HG02885 (cell line): Measurements from ENCODE around the gene DIO1.
"Not testable (repeated sequence)": the region's sequence is repeated elsewhere in the genome, so short reads cannot be mapped to it uniquely, and the experiment has no call there.

Experiments used
- ATAC-seq: cut with Tn5 transposase; IDR thresholded peaks from one replicate; pipeline ENCODE4 v1.9.1; 2021; ENCODE audit warnings: mild to moderate bottlenecking; ENCODE audit not compliant: unreplicated experiment, poor library complexity

DIO1 gene

GRCh38 chr1:53893999-53894636 lies at the start of gene DIO1:
Gene DIO1, plus strand, starts transcription at chr1:53894187. Its CDS starts 24 bp downstream, at chr1:53894211.
- no peak for ATAC-seq

- no peak for ATAC-seq
These were observed 46.0 kb upstream of the DIO1 start for GRCh38 chr1:53847980-53848379.

GRCh38 chr1:53850082-53850673 lies 43.8 kb upstream of the DIO1 start:
- no peak for ATAC-seq

- ATAC-seq: no peak
These were observed 42.3 kb upstream of the DIO1 start for GRCh38 chr1:53851571-53852285.

- no peak for ATAC-seq
These were observed 33.0 kb upstream of the DIO1 start for GRCh38 chr1:53860967-53861411.

GRCh38 chr1:53862507-53862906 lies 31.5 kb upstream of the DIO1 start:
- no peak for ATAC-seq

- no peak for ATAC-seq
These were observed 25.4 kb upstream of the DIO1 start for GRCh38 chr1:53868565-53868964.

GRCh38 chr1:53869454-53870117 lies 24.4 kb upstream of the DIO1 start:
- ATAC-seq: no peak

GRCh38 chr1:53871221-53871620 lies 22.8 kb upstream of the DIO1 start:
- ATAC-seq: no peak

- no peak for ATAC-seq
These were observed 22.1 kb upstream of the DIO1 start for GRCh38 chr1:53871773-53872484.

GRCh38 chr1:53875150-53875549 lies 18.8 kb upstream of the DIO1 start:
- not testable (repeated sequence) for ATAC-seq

GRCh38 chr1:53878492-53879105 lies 15.4 kb upstream of the DIO1 start:
- ATAC-seq: no peak

- not testable (repeated sequence) for ATAC-seq
These were observed 12.1 kb upstream of the DIO1 start for GRCh38 chr1:53881853-53882252.

GRCh38 chr1:53883600-53883999 lies 10.4 kb upstream of the DIO1 start:
- ATAC-seq: not testable (repeated sequence)

- no peak for ATAC-seq
These were observed 5.3 kb upstream of the DIO1 start for GRCh38 chr1:53888681-53889080.

- ATAC-seq: peak; percentile 92
These were observed 4.4 kb upstream of the DIO1 start, which contains the start of gene YIPF1 for GRCh38 chr1:53889304-53890298. Gene YIPF1, minus strand, starts transcription at chr1:53889797. Its CDS starts 860 bp downstream, at chr1:53888937.

GRCh38 chr1:53890522-53890941 lies 3.5 kb upstream of the DIO1 start:
- no peak for ATAC-seq

GRCh38 chr1:53891018-53891417 lies 3.0 kb upstream of the DIO1 start:
- no peak for ATAC-seq

GRCh38 chr1:53891678-53892077 lies 2.3 kb upstream of the DIO1 start:
- no peak for ATAC-seq
